ENCODE results near the gene SCD5.

SCD5 gene

DNA sequence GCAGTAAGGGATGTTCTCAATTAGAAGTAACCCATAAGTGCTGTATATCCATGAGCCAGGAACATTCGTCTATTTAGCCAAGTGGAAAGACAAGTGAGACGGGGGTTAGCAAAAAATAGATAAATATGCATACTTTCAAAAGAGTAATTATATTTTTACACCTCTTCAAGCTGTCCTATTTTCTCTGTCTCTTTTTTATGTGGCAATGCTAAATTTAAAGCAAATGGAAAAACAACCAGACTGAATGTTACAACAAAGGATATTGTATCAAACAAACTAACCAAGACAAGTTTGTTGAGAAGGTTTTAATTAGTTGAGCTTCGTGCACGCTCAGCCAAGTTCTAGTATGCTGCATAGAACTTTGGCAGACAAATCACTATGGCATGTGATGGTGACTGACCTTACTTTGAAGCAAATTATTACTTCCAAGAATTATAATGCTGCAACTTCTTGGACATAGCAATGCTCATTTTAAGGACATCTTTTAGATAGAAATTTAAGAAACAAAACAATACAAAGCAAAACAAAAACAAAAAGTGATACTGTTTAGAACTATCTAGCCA, 175.4 kb downstream of the SCD5 start:
- Histone ChIP-seq H3K27me3 (ENCODE audit: insufficient read depth, poor library complexity, severe bottlenecking) (no peaks in the 10 kb centered on the region), H3K27ac (replicated peaks) (no peak overlapping the region), H3K4me3 (replicated peaks; ENCODE audit: insufficient read depth, low read length) (no peak overlapping the region)
- no peak for TF ChIP-seq GABPA (IDR thresholded peaks at IDR 0.05; ENCODE audit: low read depth)
- no peak for TF ChIP-seq POLR2AphosphoS5 (IDR thresholded peaks at IDR 0.05; ENCODE audit: low read depth)
- TF ChIP-seq, protein P1, sequence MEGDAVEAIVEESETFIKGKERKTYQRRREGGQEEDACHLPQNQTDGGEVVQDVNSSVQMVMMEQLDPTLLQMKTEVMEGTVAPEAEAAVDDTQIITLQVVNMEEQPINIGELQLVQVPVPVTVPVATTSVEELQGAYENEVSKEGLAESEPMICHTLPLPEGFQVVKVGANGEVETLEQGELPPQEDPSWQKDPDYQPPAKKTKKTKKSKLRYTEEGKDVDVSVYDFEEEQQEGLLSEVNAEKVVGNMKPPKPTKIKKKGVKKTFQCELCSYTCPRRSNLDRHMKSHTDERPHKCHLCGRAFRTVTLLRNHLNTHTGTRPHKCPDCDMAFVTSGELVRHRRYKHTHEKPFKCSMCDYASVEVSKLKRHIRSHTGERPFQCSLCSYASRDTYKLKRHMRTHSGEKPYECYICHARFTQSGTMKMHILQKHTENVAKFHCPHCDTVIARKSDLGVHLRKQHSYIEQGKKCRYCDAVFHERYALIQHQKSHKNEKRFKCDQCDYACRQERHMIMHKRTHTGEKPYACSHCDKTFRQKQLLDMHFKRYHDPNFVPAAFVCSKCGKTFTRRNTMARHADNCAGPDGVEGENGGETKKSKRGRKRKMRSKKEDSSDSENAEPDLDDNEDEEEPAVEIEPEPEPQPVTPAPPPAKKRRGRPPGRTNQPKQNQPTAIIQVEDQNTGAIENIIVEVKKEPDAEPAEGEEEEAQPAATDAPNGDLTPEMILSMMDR (IDR thresholded peaks at IDR 0.05; ENCODE audit: insufficient read depth, low read length), result no peak
- TF ChIP-seq, protein P2, sequence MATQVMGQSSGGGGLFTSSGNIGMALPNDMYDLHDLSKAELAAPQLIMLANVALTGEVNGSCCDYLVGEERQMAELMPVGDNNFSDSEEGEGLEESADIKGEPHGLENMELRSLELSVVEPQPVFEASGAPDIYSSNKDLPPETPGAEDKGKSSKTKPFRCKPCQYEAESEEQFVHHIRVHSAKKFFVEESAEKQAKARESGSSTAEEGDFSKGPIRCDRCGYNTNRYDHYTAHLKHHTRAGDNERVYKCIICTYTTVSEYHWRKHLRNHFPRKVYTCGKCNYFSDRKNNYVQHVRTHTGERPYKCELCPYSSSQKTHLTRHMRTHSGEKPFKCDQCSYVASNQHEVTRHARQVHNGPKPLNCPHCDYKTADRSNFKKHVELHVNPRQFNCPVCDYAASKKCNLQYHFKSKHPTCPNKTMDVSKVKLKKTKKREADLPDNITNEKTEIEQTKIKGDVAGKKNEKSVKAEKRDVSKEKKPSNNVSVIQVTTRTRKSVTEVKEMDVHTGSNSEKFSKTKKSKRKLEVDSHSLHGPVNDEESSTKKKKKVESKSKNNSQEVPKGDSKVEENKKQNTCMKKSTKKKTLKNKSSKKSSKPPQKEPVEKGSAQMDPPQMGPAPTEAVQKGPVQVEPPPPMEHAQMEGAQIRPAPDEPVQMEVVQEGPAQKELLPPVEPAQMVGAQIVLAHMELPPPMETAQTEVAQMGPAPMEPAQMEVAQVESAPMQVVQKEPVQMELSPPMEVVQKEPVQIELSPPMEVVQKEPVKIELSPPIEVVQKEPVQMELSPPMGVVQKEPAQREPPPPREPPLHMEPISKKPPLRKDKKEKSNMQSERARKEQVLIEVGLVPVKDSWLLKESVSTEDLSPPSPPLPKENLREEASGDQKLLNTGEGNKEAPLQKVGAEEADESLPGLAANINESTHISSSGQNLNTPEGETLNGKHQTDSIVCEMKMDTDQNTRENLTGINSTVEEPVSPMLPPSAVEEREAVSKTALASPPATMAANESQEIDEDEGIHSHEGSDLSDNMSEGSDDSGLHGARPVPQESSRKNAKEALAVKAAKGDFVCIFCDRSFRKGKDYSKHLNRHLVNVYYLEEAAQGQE (IDR thresholded peaks at IDR 0.05; ENCODE audit: insufficient replicate concordance, low read depth), result no peak
- TF ChIP-seq SPI1 (IDR thresholded peaks at IDR 0.05; ENCODE audit: borderline replicate concordance, low read depth), result no peak
- DNase-seq (ENCODE audit: low read depth in 1 of 2, low spot score in 1 of 2), result no peak

DNA sequence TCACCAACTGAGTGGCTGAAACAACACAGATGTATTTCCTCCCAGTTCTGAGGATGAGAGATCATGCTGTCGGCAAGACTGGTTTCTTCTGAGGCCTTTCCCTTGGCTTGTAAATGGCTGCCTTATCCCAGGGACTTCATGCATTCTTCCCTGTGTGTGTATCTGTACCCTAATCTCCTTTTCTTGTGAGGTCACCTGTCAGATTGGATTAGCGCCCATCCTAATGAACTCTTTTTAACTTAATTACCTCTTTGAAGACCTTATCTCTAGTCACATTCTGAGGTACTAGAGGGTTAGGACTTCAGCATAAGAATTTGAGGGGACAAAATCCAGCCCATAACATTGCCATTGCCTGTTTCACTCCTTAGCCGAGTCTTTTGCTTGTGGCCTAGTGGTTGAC, 177.3 kb downstream of the SCD5 start:
- TF ChIP-seq, protein P2 (IDR thresholded peaks at IDR 0.05; ENCODE audit: insufficient replicate concordance, low read depth), result no peak
- no peak for TF ChIP-seq SPI1 (IDR thresholded peaks at IDR 0.05; ENCODE audit: borderline replicate concordance, low read depth)
- DNase-seq (ENCODE audit: low read depth in 1 of 2, low spot score in 1 of 2), result no peak
- H3K27ac ChIP-seq (replicated peaks), result no peak overlapping the region
- H3K27me3 ChIP-seq (ENCODE audit: insufficient read depth, poor library complexity, severe bottlenecking), result no peaks in the 10 kb centered on the region
- H3K4me3 ChIP-seq (replicated peaks; ENCODE audit: insufficient read depth, low read length), result no peak overlapping the region

DNA sequence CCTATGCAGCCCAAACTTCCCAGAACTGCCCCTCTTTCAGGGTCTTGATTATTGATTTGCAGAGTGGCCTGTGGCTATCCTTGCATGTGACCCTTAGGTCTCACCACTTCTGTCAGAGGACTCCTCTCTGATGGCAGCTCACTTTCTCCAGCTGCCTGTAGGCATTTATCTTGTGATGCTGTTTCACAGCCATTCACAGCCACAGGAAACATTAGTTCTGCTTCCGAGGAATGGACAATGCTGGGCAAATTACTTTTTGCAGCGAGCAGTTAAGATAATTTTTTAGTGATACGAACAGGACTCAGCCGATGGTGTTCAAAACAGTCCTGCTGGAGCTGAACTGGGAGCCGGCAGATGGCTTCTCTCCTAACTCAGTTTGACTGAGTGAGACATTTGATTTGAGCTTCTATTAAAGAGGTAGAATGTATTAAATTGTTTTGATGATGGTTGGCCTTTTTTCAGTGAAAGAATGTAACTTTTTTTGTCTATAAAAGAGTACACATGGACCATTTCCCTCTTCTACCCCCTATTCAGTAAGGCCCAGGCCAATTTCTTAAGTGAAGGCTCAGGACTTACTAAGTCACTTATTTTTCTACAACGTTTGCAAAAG, 178.4 kb downstream of the SCD5 start:
- Histone ChIP-seq H3K27ac (replicated peaks) (no peak overlapping the region), H3K4me3 (replicated peaks; ENCODE audit: insufficient read depth, low read length) (no peak overlapping the region), H3K27me3 (ENCODE audit: insufficient read depth, poor library complexity, severe bottlenecking) (no peaks in the 10 kb centered on the region)
- DNase-seq (ENCODE audit: low read depth in 1 of 2, low spot score in 1 of 2), result no peak
- TF ChIP-seq GABPA (IDR thresholded peaks at IDR 0.05; ENCODE audit: low read depth) (no peak), POLR2AphosphoS5 (IDR thresholded peaks at IDR 0.05; ENCODE audit: low read depth) (no peak), SPI1 (IDR thresholded peaks at IDR 0.05; ENCODE audit: borderline replicate concordance, low read depth) (no peak)
- TF ChIP-seq, protein P1 (IDR thresholded peaks at IDR 0.05; ENCODE audit: insufficient read depth, low read length), result no peak
- TF ChIP-seq, protein P2 (IDR thresholded peaks at IDR 0.05; ENCODE audit: insufficient replicate concordance, low read depth), result no peak

All from HL-60 (cell line).